HCT116 (cell line): ENCODE data around the gene GALNT2. TPM values are rescaled to one million over a fixed set of nuclear protein-coding genes. Genes with fewer than 3 reads are reported as not detected.

Source experiments
- ATAC-seq: fragments of 200-7000 bp; cut with Tn5 transposase; 2 replicates; pipeline ENCODE4 v1.9.1; 2020; ENCODE audit warnings: mild to moderate bottlenecking, moderate library complexity
- BruUV-seq: library from RNA; stranded (reverse); fragments of 400-500 nt; replicated peaks from 2 replicates; lab custom pipeline; 2021; lab: Mats Ljungman, UMichigan
- CTCF ChIA-PET: fragments of 300-600 bp; sonication (Branson Sonifier 250); formaldehyde crosslinking; loops from one replicate; lab custom pipeline; 2021; ENCODE audit warnings: antibody characterized with exemption; lab: Charles Lee
- POLR2A ChIA-PET: fragments of 300-600, 350-600 bp; sonication (Branson Sonifier 250); formaldehyde crosslinking; loops from one replicate; lab custom pipeline; 2021; ENCODE audit warnings: antibody characterized with exemption; lab: Charles Lee
- RAD21 ChIA-PET, 2 experiments: fragments of 300-600 bp; sonication (Branson Sonifier 250); formaldehyde crosslinking; loops; one replicate each; lab custom pipeline; 2023; ENCODE audit warnings: low total read pairs in 2 of 2; ENCODE audit not compliant: uncharacterized antibody in 2 of 2, unreplicated experiment in 2 of 2, low non-redundant PET in 1 of 2; lab: Charles Lee
- DNase-seq: peaks from one replicate; pipeline ENCODE4 v3.0.0-alpha.2; 2010; ENCODE audit warnings: low read depth, low spot score
- H2AFZ ChIP-seq: fragments of 200-600 bp; shearing (Covaris generic), sonication (generic); 2 replicates; pipeline ENCODE4 v1.6.1; 2017; ENCODE audit warnings: low read depth, mixed run types, mixed read lengths, antibody characterized with exemption, low read length; ENCODE audit not compliant: poor library complexity, severe bottlenecking
- H3K27ac ChIP-seq: 2 replicates; pipeline ENCODE4 v1.5.1; 2012; ENCODE audit warnings: low read depth, low read length
- H3K27me3 ChIP-seq: fragments of 200-600 bp; sonication (generic); 2 replicates; pipeline ENCODE4 v1.6.1; 2016; ENCODE audit warnings: mixed run types, low read length, mixed read lengths; ENCODE audit not compliant: insufficient read depth
- H3K36me3 ChIP-seq, 2 experiments: fragments of 200-500 bp in 1 of 2; fragments of 200-600 bp in 1 of 2; sonication (Bioruptor generic) in 1 of 2; sonication (generic) in 1 of 2; 2 replicates each; pipeline versions ENCODE4 v1.5.1 to v1.6.1; 2014 to 2016; ENCODE audit warnings: low read length in 2 of 2, inconsistent platforms in 1 of 2, mixed read lengths in 1 of 2, mixed run types in 1 of 2; ENCODE audit not compliant: insufficient read depth in 2 of 2, control insufficient read depth in 1 of 2
- H3K4me1 ChIP-seq, 2 experiments: fragments of 200-600 bp in 1 of 2; sonication (generic) in 1 of 2; 2 replicates each; pipeline versions ENCODE4 v1.5.1 to v1.6.1; 2012 to 2017; ENCODE audit warnings: low read length in 2 of 2, inconsistent platforms in 1 of 2, mild to moderate bottlenecking in 1 of 2, mixed read lengths in 1 of 2, mixed run types in 1 of 2, moderate library complexity in 1 of 2; ENCODE audit not compliant: insufficient read depth in 2 of 2, control insufficient read depth in 1 of 2
- H3K4me2 ChIP-seq: fragments of 200-600 bp; sonication (generic); 2 replicates; pipeline ENCODE4 v1.6.1; 2017; ENCODE audit warnings: mixed run types, low read length, mixed read lengths
- H3K4me3 ChIP-seq, 2 experiments: fragments of 200-600 bp in 1 of 2; sonication (generic) in 1 of 2; replicated peaks in 1 of 2; 2 replicates each; pipeline ENCODE4 v1.5.1; 2011 to 2016; ENCODE audit warnings: low read length in 2 of 2, control low read depth in 1 of 2, low read depth in 1 of 2, mild to moderate bottlenecking in 1 of 2, mixed read lengths in 1 of 2, mixed run types in 1 of 2
- H3K79me2 ChIP-seq: fragments of 200-600 bp; sonication (generic); 2 replicates; pipeline ENCODE4 v1.6.1; 2017; ENCODE audit warnings: mild to moderate bottlenecking, mixed run types, low read length, moderate library complexity, mixed read lengths; ENCODE audit not compliant: insufficient read depth
- H3K9ac ChIP-seq: fragments of 200-600 bp; sonication (generic); 2 replicates; pipeline ENCODE4 v1.6.1; 2016; ENCODE audit warnings: low read length, mixed read lengths
- H3K9me2 ChIP-seq: fragments of 200-600 bp; sonication (generic), shearing (Covaris generic); 2 replicates; pipeline ENCODE4 v1.6.1; 2017; ENCODE audit warnings: mixed run types, mild to moderate bottlenecking, moderate library complexity; ENCODE audit not compliant: insufficient read depth
- H3K9me3 ChIP-seq, 2 experiments: fragments of 200-500 bp in 1 of 2; fragments of 200-600 bp in 1 of 2; sonication (Bioruptor generic) in 1 of 2; sonication (generic) in 1 of 2; 2 replicates each; pipeline ENCODE4 v1.6.1; 2014 to 2017; ENCODE audit warnings: low read length in 2 of 2, mixed read lengths in 2 of 2, inconsistent platforms in 1 of 2, low read depth in 1 of 2, mild to moderate bottlenecking in 1 of 2, mixed run types in 1 of 2, moderate library complexity in 1 of 2; ENCODE audit not compliant: control insufficient read depth in 1 of 2, insufficient read depth in 1 of 2
- H4K20me1 ChIP-seq: fragments of 200-600 bp; sonication (generic), shearing (Covaris generic); 2 replicates; pipeline ENCODE4 v1.6.1; 2017; ENCODE audit warnings: mixed run types, mild to moderate bottlenecking, moderate library complexity; ENCODE audit not compliant: insufficient read depth
- ATF3 ChIP-seq: IDR thresholded peaks from 2 replicates; pipeline ENCODE4 v1.6.1; 2012
- CBX3 ChIP-seq: IDR thresholded peaks from 2 replicates; pipeline ENCODE4 v1.6.1; 2012; ENCODE audit warnings: low read depth
- CEBPB ChIP-seq: IDR thresholded peaks from 2 replicates; pipeline ENCODE4 v1.6.1; 2012; ENCODE audit warnings: low read depth
- EGR1 ChIP-seq: IDR thresholded peaks from 2 replicates; pipeline ENCODE4 v1.6.1; 2012; ENCODE audit warnings: low read depth
- EZH2 ChIP-seq: fragments of 200-600 bp; sonication (generic); IDR thresholded peaks from 2 replicates; pipeline ENCODE4 v1.6.1; 2017; ENCODE audit warnings: antibody characterized with exemption, mixed run types
- EZH2phosphoT487 ChIP-seq: fragments of 200-600 bp; IDR thresholded peaks from 2 replicates; pipeline ENCODE4 v1.6.1; 2018; ENCODE audit warnings: antibody characterized with exemption, borderline replicate concordance
- FOSL1 ChIP-seq: IDR thresholded peaks from 2 replicates; pipeline ENCODE4 v1.6.1; 2012; ENCODE audit warnings: low read depth
- JUND ChIP-seq: IDR thresholded peaks from 2 replicates; pipeline ENCODE4 v1.6.1; 2012
- POLR2A ChIP-seq: IDR thresholded peaks from 2 replicates; pipeline ENCODE4 v1.7.0; 2011; ENCODE audit warnings: borderline replicate concordance; ENCODE audit not compliant: insufficient read depth, insufficient read length; ENCODE audit errors: extremely low read depth
- POLR2AphosphoS5 ChIP-seq: IDR thresholded peaks from 2 replicates; pipeline ENCODE4 v1.6.1; 2011; ENCODE audit warnings: mild to moderate bottlenecking, low read depth, low read length, moderate library complexity
- RAD21 ChIP-seq: IDR thresholded peaks from 2 replicates; pipeline ENCODE4 v1.6.1; 2012; ENCODE audit warnings: low read depth, mild to moderate bottlenecking
- SIN3A ChIP-seq: IDR thresholded peaks from 2 replicates; pipeline ENCODE4 v1.6.1; 2012; ENCODE audit warnings: low read depth
- SP1 ChIP-seq: IDR thresholded peaks from 2 replicates; pipeline ENCODE4 v1.6.1; 2012; ENCODE audit warnings: low read depth
- TCF7L2 ChIP-seq: IDR thresholded peaks from 2 replicates; pipeline ENCODE4 v1.7.0; 2011; ENCODE audit warnings: borderline replicate concordance, inconsistent platforms; ENCODE audit not compliant: insufficient read depth, insufficient read length; ENCODE audit errors: extremely low read depth
- intact Hi-C: fragments of 100-400 bp; cut with micrococcal nuclease; formaldehyde crosslinking; loops from 2 replicates; pipeline ENCODE4 v1.10.0; 2022
- total RNA-seq: library from RNA; stranded (reverse); gene quantifications from one replicate; pipeline ENCODE4 v1.2.1, GENCODE V29; 2021; ENCODE audit not compliant: unreplicated experiment
- TF ChIP-seq, protein P1 (sequence below): IDR thresholded peaks from 2 replicates; pipeline ENCODE4 v1.6.1; 2011; ENCODE audit warnings: mild to moderate bottlenecking, low read length, moderate library complexity; ENCODE audit not compliant: insufficient replicate concordance; ENCODE audit errors: extremely low read depth
- TF ChIP-seq, protein P2 (sequence below): IDR thresholded peaks from 2 replicates; pipeline ENCODE4 v1.6.1; 2012

Gene GALNT2
- total RNA-seq, 1 experiment from 2014 or later, result 40.8 TPM

DNA sequence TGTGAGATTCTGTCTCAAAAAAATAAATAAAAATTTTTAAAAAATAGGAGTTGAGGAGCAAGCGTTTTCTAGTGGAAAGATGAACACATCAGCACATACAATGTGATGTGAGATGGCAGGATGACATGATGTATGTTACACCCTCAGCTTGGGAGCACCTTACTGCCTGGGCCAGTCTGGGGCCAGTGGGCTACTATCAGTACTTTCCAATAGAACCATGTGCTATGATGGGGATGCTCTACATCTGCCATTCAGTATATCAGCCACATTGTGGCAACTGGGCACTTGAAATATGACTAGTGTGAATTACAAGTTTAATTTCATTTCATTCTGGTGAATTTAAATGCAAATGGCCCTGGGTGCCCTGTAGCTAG lies 203.1 kb downstream of the GALNT2 start:
- no peaks in the 10 kb centered on the region for H3K27me3 ChIP-seq
- H3K79me2 ChIP-seq, result no peaks in the 10 kb centered on the region
- H2AFZ ChIP-seq, result no peak overlapping the region
- no peak overlapping the region for H3K27ac ChIP-seq
- CTCF ChIA-PET, result no interaction called here
- no peak overlapping the region for H3K4me3 ChIP-seq
- no TSS peak for BruUV-seq
- RAD21 ChIA-PET, result no interaction called here
- H3K9me2 ChIP-seq, result no peaks in the 10 kb centered on the region
- H3K9ac ChIP-seq, result no peak overlapping the region
- intact Hi-C loops, result no loop called here
- H4K20me1 ChIP-seq, result no peaks in the 10 kb centered on the region
- POLR2A ChIA-PET, result no interaction called here
- peaks cover 0 to 2% of the 10 kb centered on the region in 2 experiments; a peak in 2 of 4 replicates for H3K36me3 ChIP-seq
- no peak overlapping the region for H3K4me2 ChIP-seq
- ATAC-seq, result no peak
- H3K9me3 ChIP-seq, result no peaks in the 10 kb centered on the region
- peaks cover 0 to 7% of the 10 kb centered on the region in 2 experiments; a peak in 2 of 4 replicates for H3K4me1 ChIP-seq
- no peak for TF ChIP-seq EGR1
- TF ChIP-seq CBX3, result no peak
- TF ChIP-seq, protein P1, sequence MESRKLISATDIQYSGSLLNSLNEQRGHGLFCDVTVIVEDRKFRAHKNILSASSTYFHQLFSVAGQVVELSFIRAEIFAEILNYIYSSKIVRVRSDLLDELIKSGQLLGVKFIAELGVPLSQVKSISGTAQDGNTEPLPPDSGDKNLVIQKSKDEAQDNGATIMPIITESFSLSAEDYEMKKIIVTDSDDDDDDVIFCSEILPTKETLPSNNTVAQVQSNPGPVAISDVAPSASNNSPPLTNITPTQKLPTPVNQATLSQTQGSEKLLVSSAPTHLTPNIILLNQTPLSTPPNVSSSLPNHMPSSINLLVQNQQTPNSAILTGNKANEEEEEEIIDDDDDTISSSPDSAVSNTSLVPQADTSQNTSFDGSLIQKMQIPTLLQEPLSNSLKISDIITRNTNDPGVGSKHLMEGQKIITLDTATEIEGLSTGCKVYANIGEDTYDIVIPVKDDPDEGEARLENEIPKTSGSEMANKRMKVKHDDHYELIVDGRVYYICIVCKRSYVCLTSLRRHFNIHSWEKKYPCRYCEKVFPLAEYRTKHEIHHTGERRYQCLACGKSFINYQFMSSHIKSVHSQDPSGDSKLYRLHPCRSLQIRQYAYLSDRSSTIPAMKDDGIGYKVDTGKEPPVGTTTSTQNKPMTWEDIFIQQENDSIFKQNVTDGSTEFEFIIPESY, result no peak
- TF ChIP-seq TCF7L2, result no peak
- no peak for DNase-seq

DNA sequence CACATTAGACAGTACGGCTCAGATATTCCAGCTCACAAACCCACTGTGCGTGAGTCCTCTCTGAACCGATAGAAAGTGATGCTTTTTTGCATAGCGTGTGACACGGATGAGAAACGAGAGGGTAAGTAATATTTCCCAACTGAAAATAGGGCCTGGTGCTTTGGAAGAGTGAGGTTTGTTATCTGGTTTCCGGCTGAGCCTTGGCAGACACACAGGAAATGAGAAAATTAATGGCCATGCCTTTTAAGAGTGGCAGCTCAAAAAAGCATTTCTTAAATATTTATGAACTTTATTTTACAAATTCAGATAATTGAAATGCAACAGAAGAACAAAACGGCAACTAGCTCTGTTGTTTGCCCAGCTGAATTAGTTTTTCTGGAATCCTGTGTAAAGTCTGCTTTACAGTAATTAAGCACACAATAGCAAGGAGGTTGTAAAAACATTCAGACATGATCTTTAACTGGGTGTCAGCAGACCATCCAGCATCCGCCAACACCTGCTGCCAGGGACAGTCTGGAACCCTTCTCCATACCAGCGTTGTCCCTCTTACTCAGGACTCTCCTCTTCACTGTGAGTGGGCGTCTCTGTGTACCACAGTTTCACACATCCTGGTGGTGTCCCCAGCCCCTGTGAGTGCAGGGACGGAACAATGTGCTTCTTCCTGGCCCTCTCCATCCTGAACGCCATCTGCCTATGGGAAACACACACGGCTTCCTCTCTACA lies 203.7 kb downstream of the GALNT2 start:
- Histone ChIP-seq H2AFZ (no peak overlapping the region), H3K9me3 (no peaks in the 10 kb centered on the region), H3K36me3 (peaks cover 0 to 7% of the 10 kb centered on the region in 2 experiments; a peak in 2 of 4 replicates), H3K4me1 (peaks cover 0 to 7% of the 10 kb centered on the region in 2 experiments; a peak in 2 of 4 replicates), H3K9ac (no peak overlapping the region), H3K9me2 (no peaks in the 10 kb centered on the region), H3K27ac (no peak overlapping the region), H3K27me3 (no peaks in the 10 kb centered on the region), H3K4me2 (no peak overlapping the region), H3K4me3 (no peak overlapping the region), H4K20me1 (no peaks in the 10 kb centered on the region), H3K79me2 (no peaks in the 10 kb centered on the region)
- ATAC-seq, result no peak
- no TSS peak for BruUV-seq
- ChIA-PET POLR2A (no interaction called here), RAD21 (no interaction called here), CTCF (no interaction called here)
- intact Hi-C loops, result no loop called here
- DNase-seq, result no peak
- TF ChIP-seq, protein P1, result no peak
- TF ChIP-seq, protein P2, sequence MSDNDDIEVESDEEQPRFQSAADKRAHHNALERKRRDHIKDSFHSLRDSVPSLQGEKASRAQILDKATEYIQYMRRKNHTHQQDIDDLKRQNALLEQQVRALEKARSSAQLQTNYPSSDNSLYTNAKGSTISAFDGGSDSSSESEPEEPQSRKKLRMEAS, result no peak
- TF ChIP-seq EZH2, result no peak
- no peak for TF ChIP-seq FOSL1
- TF ChIP-seq ATF3, result no peak
- TF ChIP-seq CEBPB, result no peak
- no peak for TF ChIP-seq TCF7L2
- TF ChIP-seq POLR2AphosphoS5, result no peak
- no peak for TF ChIP-seq JUND
- no peak for TF ChIP-seq EZH2phosphoT487
- TF ChIP-seq RAD21, result no peak
- TF ChIP-seq SIN3A, result no peak
- no peak for TF ChIP-seq POLR2A
- no peak for TF ChIP-seq CBX3
- TF ChIP-seq SP1, result no peak
